ENCODE measurements around the gene PPP1R18.

DNA sequence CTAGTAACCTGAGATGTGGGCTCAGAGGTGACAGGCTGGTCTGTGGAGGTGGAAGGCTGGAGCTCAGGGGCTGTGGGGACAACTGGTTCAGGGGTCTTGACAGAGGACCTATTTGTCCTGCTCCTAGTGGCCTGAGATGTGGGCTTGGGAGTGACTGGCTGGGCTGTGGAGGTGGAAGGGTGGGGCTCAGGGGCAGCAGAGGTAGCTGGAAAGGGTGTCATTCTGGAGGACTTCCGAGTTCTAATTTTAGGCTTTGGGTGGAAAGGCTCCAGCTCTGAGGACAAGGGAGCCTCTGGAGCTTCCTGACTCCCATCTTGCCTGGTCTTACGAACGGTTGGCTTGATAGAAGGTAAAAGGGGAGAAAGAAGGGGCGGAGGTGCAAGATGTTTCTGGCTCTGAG, 19.2 kb upstream of the PPP1R18 start:
- TF ChIP-seq ARNT (IDR thresholded peaks at IDR 0.05), result no peak
- no peak for TF ChIP-seq SUZ12 (IDR thresholded peaks at IDR 0.05)
- no peak for TF ChIP-seq TARDBP (IDR thresholded peaks at IDR 0.05)
- no peak for TF ChIP-seq FOXA1 (IDR thresholded peaks at IDR 0.05)
- no peak for TF ChIP-seq NFRKB (IDR thresholded peaks at IDR 0.05)
- no peak for TF ChIP-seq ELF4 (IDR thresholded peaks at IDR 0.05)
- TF ChIP-seq CTBP1 (IDR thresholded peaks at IDR 0.05; ENCODE audit: borderline replicate concordance), result no peak
- no peak for TF ChIP-seq PKNOX1 (IDR thresholded peaks at IDR 0.05)

Data from HEK293T (cell line).